Activated CD4-positive, alpha-beta T cell treated with anti-CD3 and anti-CD28 coated beads, Interleukin-2, amount 10 ng/mL, durations not matched to agents 7 days and 5 days (primary cell): Measurements from ENCODE around the gene TUG1. TPM values are rescaled to one million over a fixed set of nuclear protein-coding genes. Genes with fewer than 3 reads are reported as not detected.
A peak's percentile ranks its signal among the peaks of the same experiment; 100 is the strongest.

ENCODE experiments used
- CTCF ChIA-PET: fragments of 350-600 bp; sonication (Branson Sonifier 250); formaldehyde crosslinking; loops from one replicate; lab custom pipeline; 2021; ENCODE audit warnings: antibody characterized with exemption; lab: Charles Lee
- POLR2A ChIA-PET: fragments of 350-600 bp; sonication (Branson Sonifier 250); formaldehyde crosslinking; loops from one replicate; lab custom pipeline; 2021; ENCODE audit warnings: antibody characterized with exemption; lab: Charles Lee
- DNase-seq: peaks from one replicate; pipeline ENCODE4 v3.0.0-alpha.2; 2020
- H3K27ac Mint-ChIP-seq: one replicate; pipeline ENCODE4 v1.8.0; 2021; ENCODE audit warnings: mild to moderate bottlenecking, moderate library complexity, mixed read lengths
- H3K27me3 Mint-ChIP-seq: one replicate; pipeline ENCODE4 v1.8.0; 2021; ENCODE audit warnings: mixed read lengths
- H3K36me3 Mint-ChIP-seq: one replicate; pipeline ENCODE4 v1.8.0; 2021; ENCODE audit warnings: low read depth, mixed read lengths
- H3K4me1 Mint-ChIP-seq: one replicate; pipeline ENCODE4 v1.8.0; 2021; ENCODE audit warnings: mixed read lengths
- H3K4me3 Mint-ChIP-seq: one replicate; pipeline ENCODE4 v1.8.0; 2021; ENCODE audit warnings: mild to moderate bottlenecking, moderate library complexity, mixed read lengths
- H3K9me3 Mint-ChIP-seq: one replicate; pipeline ENCODE4 v1.8.0; 2021; ENCODE audit warnings: mixed read lengths
- total RNA-seq, 2 experiments: library from RNA; stranded (reverse); gene quantifications; one replicate each; pipeline ENCODE4 v1.2.3, GENCODE V29; 2021

TUG1 gene
- 10 to 100 TPM; 84.8 to 98.2 TPM for total RNA-seq

DNA sequence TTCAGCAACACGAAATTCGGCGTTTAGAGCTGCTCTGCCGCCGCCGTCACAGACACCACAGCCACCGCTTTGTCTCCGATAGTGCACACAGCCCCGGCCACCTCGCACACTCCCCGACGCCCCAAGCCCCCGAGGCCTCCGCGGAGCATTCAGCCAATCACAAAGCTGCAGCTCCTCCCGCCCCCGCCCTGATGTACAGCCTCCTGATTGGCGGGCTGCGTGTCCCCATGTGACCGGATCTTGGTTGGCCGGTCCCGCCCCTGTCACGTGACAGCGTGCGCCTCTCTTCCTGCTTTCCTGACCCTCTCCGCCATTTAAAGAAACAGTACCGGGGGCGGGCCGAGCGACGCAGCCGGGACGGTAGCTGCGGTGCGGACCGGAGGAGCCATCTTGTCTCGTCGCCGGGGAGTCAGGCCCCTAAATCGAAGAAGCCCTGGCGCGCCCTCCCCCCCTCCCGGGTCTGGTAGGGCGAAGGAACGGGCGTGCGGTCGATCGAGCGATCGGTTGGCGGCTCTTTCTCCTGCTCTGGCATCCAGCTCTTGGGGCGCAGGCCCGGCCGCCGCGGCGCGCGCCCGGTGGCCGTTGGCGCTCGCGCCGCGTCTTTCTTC is at the start of gene TUG1:
Gene TUG1 (plus strand): TSS at position 342 of the 608 bp plus-strand sequence.
- peak; percentile 98 for DNase-seq
- H3K4me1 Mint-ChIP-seq = peaks cover 64% of the 10 kb centered on the region
- ChIA-PET CTCF (interaction anchor here (0.7 to 2.4 kb wide), 10 partner anchors 9 to 304 kb away, joined by 3 to 14 read pairs (median 4); no protein-coding TSS in a partner anchor), POLR2A (interaction anchor here (0.9 to 1.3 kb wide), 3 partner anchors 9 to 116 kb away, joined by 3 read pairs; no protein-coding TSS in a partner anchor)
- H3K4me3 Mint-ChIP-seq = peak within 1 kb of the TSS; percentile 91
- peaks cover 82% of the 10 kb centered on the region for H3K36me3 Mint-ChIP-seq
- no peaks in the 10 kb centered on the region for H3K27me3 Mint-ChIP-seq
- H3K9me3 Mint-ChIP-seq = peaks cover 42% of the 10 kb centered on the region
- peak within 1 kb of the TSS; percentile 98 for H3K27ac Mint-ChIP-seq

DNA sequence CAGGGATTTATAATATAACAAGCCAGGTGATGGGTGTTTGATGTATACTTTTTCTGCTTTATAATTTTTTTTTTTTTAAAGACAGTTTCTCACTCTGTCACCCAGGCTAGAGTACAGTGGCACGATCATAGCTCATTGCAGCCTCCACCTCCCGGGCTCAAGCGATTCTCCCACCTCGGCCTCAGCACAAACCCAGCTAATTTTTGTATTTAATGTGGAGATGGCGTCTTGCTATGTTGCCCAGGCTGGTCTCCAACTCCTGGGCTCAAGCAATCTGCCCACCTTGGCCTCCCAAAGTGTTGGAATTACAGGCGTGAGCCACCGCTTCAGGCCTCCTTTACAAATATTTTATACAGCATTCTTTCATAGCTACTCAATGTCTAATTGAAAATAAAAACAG is 49.1 kb upstream of the TUG1 start:
- no peak for DNase-seq
- ChIA-PET POLR2A (interaction anchor here (0.6 kb wide), 1 partner anchor 42 kb away, joined by 3 read pairs; no protein-coding TSS in a partner anchor), CTCF (interaction anchor here (0.6 to 3.1 kb wide), 14 partner anchors 9 to 285 kb away, joined by 3 to 8 read pairs (median 4); no protein-coding TSS in a partner anchor)
- Mint-ChIP-seq H3K4me3 (no peak overlapping the region), H3K27me3 (peaks cover 2% of the 10 kb centered on the region), H3K27ac (no peak overlapping the region), H3K36me3 (peaks cover 14% of the 10 kb centered on the region), H3K4me1 (peaks cover 15% of the 10 kb centered on the region), H3K9me3 (peaks cover 3% of the 10 kb centered on the region)

DNA sequence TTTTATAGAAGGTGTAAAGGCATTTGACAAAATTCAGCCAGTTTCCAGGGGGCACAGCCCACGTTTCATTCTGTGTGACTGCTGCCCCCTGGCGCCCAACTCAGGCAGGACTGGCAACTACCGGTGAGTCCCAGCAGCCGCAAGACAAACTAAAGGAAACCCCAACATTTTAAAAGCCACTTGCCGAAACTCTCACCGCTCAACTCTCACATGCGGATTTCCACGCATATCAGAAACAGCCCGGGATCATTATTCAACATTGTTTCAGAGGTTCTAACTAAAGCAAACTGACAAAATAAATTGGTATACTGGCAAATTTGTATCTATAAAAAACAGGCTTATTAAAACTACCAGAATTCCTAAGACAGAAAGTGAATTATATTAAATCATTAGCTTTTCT is 48.7 kb upstream of the TUG1 start:
- ChIA-PET POLR2A (interaction anchor here (0.6 kb wide), 1 partner anchor 42 kb away, joined by 3 read pairs; no protein-coding TSS in a partner anchor), CTCF (interaction anchor here (0.6 to 3.1 kb wide), 13 partner anchors 10 to 286 kb away, joined by 3 to 8 read pairs (median 4); no protein-coding TSS in a partner anchor)
- Mint-ChIP-seq H3K4me1 (peaks cover 15% of the 10 kb centered on the region), H3K9me3 (peaks cover 3% of the 10 kb centered on the region), H3K27me3 (peaks cover 2% of the 10 kb centered on the region), H3K27ac (no peak overlapping the region), H3K4me3 (peak overlapping the region; percentile 26), H3K36me3 (peaks cover 15% of the 10 kb centered on the region)
- peak; percentile 85 for DNase-seq

DNA sequence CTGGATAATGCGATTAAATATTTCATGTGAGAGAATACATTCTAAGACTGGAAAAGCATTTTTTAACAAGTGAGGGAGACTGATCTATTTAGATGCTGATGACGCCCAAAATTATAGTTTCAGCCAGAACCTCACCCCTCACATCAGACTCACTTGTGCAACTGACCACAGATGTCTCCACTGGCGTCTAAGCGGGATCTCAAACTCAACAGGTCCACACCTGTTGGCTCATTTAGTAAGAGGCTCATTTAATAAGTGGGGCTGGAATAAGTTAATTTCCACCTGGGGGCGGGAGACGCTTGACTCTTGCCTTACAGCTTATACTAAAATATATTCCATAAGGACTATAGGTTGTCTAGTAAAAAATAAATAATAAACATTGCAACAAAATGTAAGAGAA is 48.0 kb upstream of the TUG1 start:
- H3K9me3 Mint-ChIP-seq = peaks cover 3% of the 10 kb centered on the region
- peak overlapping the region; percentile 62 for H3K27ac Mint-ChIP-seq
- peak overlapping the region; percentile 63 for H3K4me3 Mint-ChIP-seq
- POLR2A ChIA-PET = no interaction called here
- peaks cover 2% of the 10 kb centered on the region for H3K27me3 Mint-ChIP-seq
- CTCF ChIA-PET = interaction anchor here (0.8 to 3.1 kb wide), 4 partner anchors 9 to 287 kb away, joined by 4 to 8 read pairs (median 5); no protein-coding TSS in a partner anchor
- peaks cover 15% of the 10 kb centered on the region for H3K4me1 Mint-ChIP-seq
- DNase-seq = no peak
- peaks cover 16% of the 10 kb centered on the region for H3K36me3 Mint-ChIP-seq

DNA sequence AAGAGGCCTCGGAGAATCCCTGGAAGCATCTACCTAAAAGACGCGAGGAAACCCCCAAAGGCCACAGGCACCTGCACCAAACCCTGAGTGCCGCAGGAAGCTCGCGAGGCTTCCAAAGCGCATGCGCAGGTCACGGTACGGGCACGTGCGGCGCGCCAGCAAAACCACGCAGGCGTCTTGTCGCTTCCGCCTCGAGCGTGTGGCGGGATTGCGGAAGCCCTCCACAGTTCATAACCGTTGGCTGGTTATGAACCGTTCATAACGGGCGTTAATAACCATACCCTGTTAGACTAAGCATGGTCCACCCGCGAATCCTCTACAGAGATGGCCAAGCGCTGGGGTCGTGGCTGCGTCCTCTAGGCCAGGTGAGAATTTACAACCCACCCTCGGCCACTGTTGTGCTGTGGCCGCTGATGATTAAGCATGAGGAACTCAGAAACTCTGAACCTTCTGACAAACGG is 46.9 kb upstream of the TUG1 start:
- Mint-ChIP-seq H3K27ac (peak overlapping the region; percentile 79), H3K27me3 (peaks cover 2% of the 10 kb centered on the region), H3K4me1 (peaks cover 15% of the 10 kb centered on the region), H3K36me3 (peaks cover 25% of the 10 kb centered on the region), H3K4me3 (peak overlapping the region; percentile 63), H3K9me3 (no peaks in the 10 kb centered on the region)
- ChIA-PET POLR2A (interaction anchor here (0.8 kb wide), 1 partner anchor 47 kb away, joined by 3 read pairs; the partner anchor contains the start of genes MORC2 and TUG1), CTCF (interaction anchor here (0.6 to 3.1 kb wide), 7 partner anchors 8 to 1833 kb away, joined by 3 to 8 read pairs (median 4); partner anchors contain the start of gene SELENOM)
- peak; percentile 78 for DNase-seq

DNA sequence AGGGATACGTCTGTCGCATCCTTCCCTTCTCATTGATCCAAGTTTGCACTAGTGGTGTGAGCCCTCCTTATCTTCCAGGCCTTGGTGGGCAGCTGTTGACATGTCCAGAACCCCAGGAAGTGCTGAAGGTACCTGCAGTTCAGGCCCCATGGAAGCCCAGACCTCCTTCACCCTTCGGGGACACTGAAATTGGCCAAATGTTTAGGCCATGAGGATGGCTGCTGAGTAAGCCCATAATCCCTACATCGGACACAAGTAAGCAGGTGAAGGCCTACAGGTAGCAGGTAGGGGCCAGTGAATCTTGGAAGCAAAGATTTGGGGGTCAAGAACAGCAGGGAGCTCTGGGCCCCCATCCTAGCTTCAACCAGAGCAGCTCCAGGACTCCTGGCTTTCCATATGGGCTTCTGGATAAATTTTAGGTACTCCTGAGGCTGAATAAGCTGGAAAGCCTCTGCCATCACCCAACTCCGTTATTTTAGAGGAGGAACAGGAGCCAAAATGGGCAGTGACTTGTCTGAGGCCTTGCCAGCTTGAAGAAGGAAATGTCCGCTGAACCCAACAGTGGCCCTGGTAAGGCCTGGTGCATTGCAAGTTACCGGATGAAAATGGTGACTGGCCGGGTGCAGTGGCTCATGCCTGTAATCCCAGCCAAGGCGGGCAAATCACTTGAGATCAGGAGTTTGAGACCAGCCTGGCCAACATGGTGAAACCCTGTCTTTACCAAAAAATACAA is 45.7 kb upstream of the TUG1 start:
- Mint-ChIP-seq H3K36me3 (peaks cover 34% of the 10 kb centered on the region), H3K27ac (no peak overlapping the region)
- CTCF ChIA-PET = interaction anchor here (0.6 to 2.0 kb wide), 4 partner anchors 45 to 290 kb away, joined by 4 read pairs; partner anchors contain the start of genes MORC2 and TUG1

DNA sequence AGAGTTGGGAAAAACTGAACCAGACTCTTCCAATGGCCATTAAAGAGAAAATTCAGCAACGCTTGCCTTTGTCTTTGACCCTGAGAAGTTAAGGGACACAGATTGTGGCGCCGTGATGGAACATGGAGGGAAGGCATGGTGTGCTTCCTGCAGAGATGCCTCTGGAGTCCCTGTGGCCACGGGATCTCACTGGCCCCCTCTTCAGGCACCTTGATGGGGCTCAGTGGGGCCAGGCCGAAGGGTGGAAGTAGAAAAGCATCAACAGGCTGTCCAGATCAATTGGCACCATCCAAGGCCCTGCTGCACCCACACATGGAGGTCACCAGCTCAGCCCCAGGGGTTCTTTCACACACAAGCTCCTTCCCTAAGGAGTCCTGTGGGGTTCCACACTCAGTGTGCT is 43.4 kb upstream of the TUG1 start:
- POLR2A ChIA-PET = no interaction called here
- H3K4me3 Mint-ChIP-seq = no peak overlapping the region
- CTCF ChIA-PET = interaction anchor here (1.9 kb wide), 1 partner anchor 159 kb away, joined by 4 read pairs; no protein-coding TSS in a partner anchor
- H3K27ac Mint-ChIP-seq = no peak overlapping the region
- peaks cover 37% of the 10 kb centered on the region for H3K36me3 Mint-ChIP-seq
- no peak for DNase-seq
- H3K27me3 Mint-ChIP-seq = no peaks in the 10 kb centered on the region
- H3K4me1 Mint-ChIP-seq = peaks cover 10% of the 10 kb centered on the region
- no peaks in the 10 kb centered on the region for H3K9me3 Mint-ChIP-seq

More for the DNA sequence above, 45.7 kb upstream of the TUG1 start:
- Mint-ChIP-seq H3K4me3 (no peak overlapping the region), H3K27me3 (peaks cover 2% of the 10 kb centered on the region), H3K4me1 (peaks cover 15% of the 10 kb centered on the region), H3K9me3 (no peaks in the 10 kb centered on the region)
- POLR2A ChIA-PET = no interaction called here
- no peak for DNase-seq

DNA sequence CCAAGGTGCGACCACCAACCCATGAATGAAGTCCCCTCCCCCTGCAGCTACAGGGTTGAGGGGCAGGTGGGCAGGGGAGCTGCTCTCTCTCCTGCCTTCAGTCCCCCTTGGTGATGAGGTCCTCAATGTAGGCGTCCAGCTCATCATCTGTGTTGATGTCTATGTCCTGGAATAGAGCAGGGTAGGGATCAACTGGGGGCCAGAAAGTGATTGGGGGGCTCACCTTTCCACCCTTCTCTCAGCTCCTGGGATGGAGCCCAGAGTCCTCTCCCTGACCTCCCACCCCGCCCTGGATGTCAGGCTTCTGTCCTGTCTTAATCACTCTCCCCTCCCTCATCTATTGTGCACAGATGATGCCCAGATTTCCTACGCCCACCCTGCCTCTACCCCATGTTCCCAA is 42.4 kb upstream of the TUG1 start:
- DNase-seq = no peak
- ChIA-PET POLR2A (no interaction called here), CTCF (interaction anchor here (1.9 kb wide), 1 partner anchor 158 kb away, joined by 4 read pairs; no protein-coding TSS in a partner anchor)
- Mint-ChIP-seq H3K27ac (no peak overlapping the region), H3K27me3 (no peaks in the 10 kb centered on the region), H3K4me3 (no peak overlapping the region), H3K9me3 (no peaks in the 10 kb centered on the region), H3K36me3 (peaks cover 47% of the 10 kb centered on the region), H3K4me1 (peaks cover 7% of the 10 kb centered on the region)

DNA sequence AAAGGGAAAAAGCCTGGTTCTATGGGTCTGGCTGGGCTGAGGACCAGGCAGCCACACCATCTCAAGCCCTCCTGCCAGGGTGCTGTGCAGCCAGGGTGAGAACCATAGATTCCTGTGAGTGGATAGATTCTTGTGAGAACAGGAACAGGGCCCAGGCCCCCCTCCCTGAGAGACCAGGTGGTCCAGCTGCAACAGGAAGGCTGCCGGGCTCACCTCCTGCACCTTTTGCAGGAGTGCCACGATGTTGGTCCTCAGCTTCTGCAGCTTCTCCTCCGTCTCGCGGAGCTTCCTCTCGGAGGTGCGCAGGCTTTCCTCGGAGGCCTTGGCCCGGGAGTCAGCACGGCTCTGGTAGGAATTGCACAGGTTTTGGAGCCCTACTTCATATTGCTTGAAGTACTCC is 41.3 kb upstream of the TUG1 start:
- H3K4me1 Mint-ChIP-seq = peaks cover 3% of the 10 kb centered on the region
- no peak overlapping the region for H3K4me3 Mint-ChIP-seq
- ChIA-PET CTCF (no interaction called here), POLR2A (no interaction called here)
- H3K9me3 Mint-ChIP-seq = no peaks in the 10 kb centered on the region
- H3K36me3 Mint-ChIP-seq = peaks cover 53% of the 10 kb centered on the region
- DNase-seq = no peak
- no peaks in the 10 kb centered on the region for H3K27me3 Mint-ChIP-seq
- H3K27ac Mint-ChIP-seq = no peak overlapping the region

DNA sequence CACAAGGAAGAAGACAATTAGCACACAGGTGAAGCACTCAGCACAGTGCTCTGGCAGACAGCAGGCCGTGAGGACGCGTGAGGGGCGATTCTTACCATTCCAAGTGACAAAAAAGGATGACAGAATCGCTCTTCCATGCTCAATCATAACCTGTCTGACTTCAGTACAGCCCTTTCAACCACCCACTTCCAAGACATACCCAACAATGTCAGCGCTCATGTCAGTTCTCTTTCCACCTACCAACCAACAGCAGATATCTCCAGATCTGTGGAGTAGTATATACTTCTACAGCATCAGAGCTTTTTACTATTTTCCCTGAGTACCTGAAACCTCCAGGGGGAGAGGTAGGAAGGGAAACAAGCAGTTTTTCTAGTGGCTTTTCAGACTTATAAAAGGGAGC is 40.7 kb upstream of the TUG1 start:
- Mint-ChIP-seq H3K27me3 (no peaks in the 10 kb centered on the region), H3K27ac (no peak overlapping the region), H3K4me1 (peaks cover 3% of the 10 kb centered on the region), H3K9me3 (no peaks in the 10 kb centered on the region), H3K4me3 (no peak overlapping the region), H3K36me3 (peaks cover 56% of the 10 kb centered on the region)
- CTCF ChIA-PET = no interaction called here
- POLR2A ChIA-PET = no interaction called here
- no peak for DNase-seq

DNA sequence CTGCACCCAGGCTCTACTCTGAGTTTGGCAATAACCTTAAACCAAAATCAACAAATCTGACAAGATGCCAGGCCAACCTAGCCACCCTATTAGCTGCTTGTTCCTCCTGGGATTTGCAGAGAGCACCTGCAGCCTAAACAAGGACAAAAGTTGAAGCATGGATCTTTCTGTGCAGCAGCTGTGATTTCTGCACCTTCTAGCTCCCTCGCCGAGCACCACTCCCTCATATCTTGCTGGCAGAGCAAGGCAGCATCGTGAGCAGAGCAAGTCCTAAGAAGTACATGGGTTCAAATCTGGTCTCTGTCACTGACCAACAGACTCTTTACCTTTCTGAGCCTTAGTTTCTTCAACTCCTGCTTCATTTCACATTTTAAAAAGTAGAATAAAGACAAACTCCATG is 38.8 kb upstream of the TUG1 start:
- ChIA-PET CTCF (interaction anchor here (0.7 to 1.8 kb wide), 3 partner anchors 9 to 14 kb away, joined by 3 to 8 read pairs (median 4); no protein-coding TSS in a partner anchor), POLR2A (no interaction called here)
- Mint-ChIP-seq H3K4me3 (no peak overlapping the region), H3K27ac (no peak overlapping the region), H3K36me3 (peaks cover 63% of the 10 kb centered on the region), H3K9me3 (no peaks in the 10 kb centered on the region), H3K4me1 (peaks cover 3% of the 10 kb centered on the region), H3K27me3 (no peaks in the 10 kb centered on the region)
- no peak for DNase-seq

DNA sequence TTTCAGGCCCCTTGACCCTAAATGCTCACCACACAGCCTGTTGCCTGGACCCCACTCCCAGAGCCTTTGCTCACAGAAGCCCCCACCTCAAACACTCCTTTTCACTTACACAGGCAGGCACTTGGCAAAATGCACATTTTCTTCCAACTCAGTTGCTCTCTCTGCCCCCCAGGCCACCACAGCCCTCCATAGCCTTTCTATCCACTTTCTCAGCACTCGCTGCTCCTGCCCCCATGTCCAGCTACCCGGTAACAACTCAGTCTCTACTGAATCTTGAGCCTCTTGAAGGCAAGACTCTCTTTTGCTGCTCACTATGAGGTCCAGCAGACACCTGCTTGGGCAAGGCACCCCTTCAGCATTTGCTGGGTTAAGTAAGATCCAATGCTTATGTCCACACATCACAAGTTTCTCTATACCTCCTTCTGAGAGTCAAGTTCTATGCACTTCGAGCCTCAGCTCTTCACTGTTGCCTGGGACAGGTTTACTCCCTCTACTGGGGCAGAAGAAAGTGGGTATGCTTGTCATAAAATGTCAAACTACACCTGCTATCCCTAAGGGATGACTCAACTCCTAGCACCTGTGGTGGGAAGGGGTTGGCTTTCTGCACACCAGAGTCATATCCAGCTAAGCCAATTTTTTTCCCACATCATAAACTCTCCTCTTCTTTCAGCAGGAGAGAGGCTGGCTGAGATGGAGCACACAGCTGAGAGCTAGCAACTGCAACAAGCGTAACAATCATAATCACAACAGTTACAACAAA is 37.3 kb upstream of the TUG1 start:
- H3K27ac Mint-ChIP-seq = peak overlapping the region; percentile 6

More for the DNA sequence above, 37.3 kb upstream of the TUG1 start:
- CTCF ChIA-PET = no interaction called here
- peaks cover 70% of the 10 kb centered on the region for H3K36me3 Mint-ChIP-seq
- peaks cover 6% of the 10 kb centered on the region for H3K4me1 Mint-ChIP-seq
- H3K4me3 Mint-ChIP-seq = no peak overlapping the region
- POLR2A ChIA-PET = no interaction called here
- no peaks in the 10 kb centered on the region for H3K27me3 Mint-ChIP-seq
- no peak for DNase-seq
- H3K9me3 Mint-ChIP-seq = no peaks in the 10 kb centered on the region
